WTC11 (cell line): ENCODE results near the gene AHRR. TPM values are rescaled to one million over a fixed set of nuclear protein-coding genes. Genes with fewer than 3 reads are reported as not detected.
"Not testable (repeated sequence)": the region's sequence is repeated elsewhere in the genome, so short reads cannot be mapped to it uniquely, and the experiment has no call there.

ENCODE experiments used
- ATAC-seq: fragments of 200-7000 bp; cut with Tn5 transposase; 2 replicates; pipeline ENCODE4 v1.10.0; 2021; ENCODE audit warnings: mild to moderate bottlenecking, moderate library complexity
- CTCF ChIA-PET: fragments of 300-600 bp; sonication (Branson Sonifier 250); formaldehyde crosslinking; loops from one replicate; lab custom pipeline; 2021; ENCODE audit warnings: antibody characterized with exemption; lab: Charles Lee
- POLR2A ChIA-PET: fragments of 350-600 bp; sonication (Branson Sonifier 250); formaldehyde crosslinking; loops from one replicate; lab custom pipeline; 2021; ENCODE audit warnings: antibody characterized with exemption; lab: Charles Lee
- DNase-seq: peaks from one replicate; pipeline ENCODE4 v3.0.0; 2021; ENCODE audit warnings: low spot score
- H3K27ac Mint-ChIP-seq: 2 replicates; pipeline ENCODE4 v1.8.0; 2021; ENCODE audit warnings: mixed read lengths
- H3K27me3 Mint-ChIP-seq: 2 replicates; pipeline ENCODE4 v1.8.0; 2021; ENCODE audit warnings: low read depth, mild to moderate bottlenecking, moderate library complexity, mixed read lengths
- H3K36me3 Mint-ChIP-seq: 2 replicates; pipeline ENCODE4 v1.8.0; 2021; ENCODE audit warnings: mixed read lengths
- H3K4me1 Mint-ChIP-seq: 2 replicates; pipeline ENCODE4 v1.8.0; 2022; ENCODE audit warnings: mixed read lengths
- H3K4me3 Mint-ChIP-seq: 2 replicates; pipeline ENCODE4 v1.8.0; 2021; ENCODE audit warnings: mild to moderate bottlenecking, moderate library complexity, mixed read lengths
- H3K9me3 Mint-ChIP-seq: 2 replicates; pipeline ENCODE4 v1.8.0; 2021; ENCODE audit warnings: mixed read lengths
- ERG ChIP-seq: fragments of 250-450 bp; sonication (Bioruptor Pico); IDR thresholded peaks from 2 replicates; pipeline ENCODE4 v1.8.0; 2021; ENCODE audit warnings: mild to moderate bottlenecking
- HMGXB4 ChIP-seq: sonication (generic); formaldehyde crosslinking; IDR thresholded peaks from 2 replicates; pipeline ENCODE4 v1.8.1; 2023; ENCODE audit warnings: mild to moderate bottlenecking, moderate library complexity, missing genetic modification reagents
- MAX ChIP-seq: sonication (generic); formaldehyde crosslinking; IDR thresholded peaks from 2 replicates; pipeline ENCODE4 v1.8.0; 2022; ENCODE audit warnings: mild to moderate bottlenecking, missing genetic modification reagents
- NFE2L1 ChIP-seq: sonication (generic); formaldehyde crosslinking; IDR thresholded peaks from 2 replicates; pipeline ENCODE4 v1.8.1; 2023; ENCODE audit warnings: missing genetic modification reagents
- ZBTB21 ChIP-seq: sonication (generic); formaldehyde crosslinking; IDR thresholded peaks from 2 replicates; pipeline ENCODE4 v1.8.1; 2023; ENCODE audit warnings: mild to moderate bottlenecking, missing genetic modification reagents, borderline replicate concordance
- ZNF121 ChIP-seq: sonication (generic); formaldehyde crosslinking; IDR thresholded peaks from 2 replicates; pipeline ENCODE4 v1.8.0; 2023; ENCODE audit warnings: missing genetic modification reagents
- ZNF138 ChIP-seq: sonication (generic); formaldehyde crosslinking; conservative IDR thresholded peaks from 2 replicates; pipeline ENCODE4 v1.8.1; 2022; ENCODE audit warnings: mild to moderate bottlenecking, moderate library complexity, missing genetic modification reagents
- ZNF263 ChIP-seq: sonication (generic); formaldehyde crosslinking; IDR thresholded peaks from 2 replicates; pipeline ENCODE4 v1.8.1; 2022; ENCODE audit warnings: low read depth, mild to moderate bottlenecking, moderate library complexity, missing genetic modification reagents
- ZNF281 ChIP-seq: sonication (generic); formaldehyde crosslinking; IDR thresholded peaks from 2 replicates; pipeline ENCODE4 v1.8.0; 2023; ENCODE audit warnings: mild to moderate bottlenecking, missing genetic modification reagents
- ZNF423 ChIP-seq: fragments of 250-450 bp; sonication (Bioruptor Pico); IDR thresholded peaks from 2 replicates; pipeline ENCODE4 v2.1.2; 2022; ENCODE audit warnings: mild to moderate bottlenecking, moderate library complexity
- ZNF512 ChIP-seq: sonication (generic); formaldehyde crosslinking; IDR thresholded peaks from 2 replicates; pipeline ENCODE4 v1.8.1; 2022; ENCODE audit warnings: missing genetic modification reagents, borderline replicate concordance
- total RNA-seq: library from RNA; stranded (reverse); gene quantifications from 3 replicates; pipeline ENCODE4 v1.2.3, GENCODE V29; 2021

Gene AHRR
- total RNA-seq, 1 experiment from 2014 or later, result 4.5 TPM

- ATAC-seq, POLR2A ChIA-PET, H3K4me3 Mint-ChIP-seq, H3K9me3 Mint-ChIP-seq, CTCF ChIA-PET, DNase-seq, H3K27ac Mint-ChIP-seq, H3K27me3 Mint-ChIP-seq: not testable (repeated sequence)
- Mint-ChIP-seq H3K4me1 (peaks cover 31% of the 10 kb centered on the region), H3K36me3 (peaks cover 25% of the 10 kb centered on the region)
Measured at GRCh38 chr5:294788-295187, 26.7 kb upstream of the AHRR start.

GRCh38 chr5:296207-296606 lies 25.3 kb upstream of the AHRR start:
- Mint-ChIP-seq H3K4me1 (peaks cover 37% of the 10 kb centered on the region), H3K36me3 (peaks cover 23% of the 10 kb centered on the region), H3K27ac (peak overlapping the region; percentile 67)
- H3K27me3 Mint-ChIP-seq, CTCF ChIA-PET, H3K9me3 Mint-ChIP-seq, DNase-seq, POLR2A ChIA-PET, H3K4me3 Mint-ChIP-seq, ATAC-seq: not testable (repeated sequence)

GRCh38 chr5:296954-297353 lies 24.6 kb upstream of the AHRR start:
- CTCF ChIA-PET, POLR2A ChIA-PET, DNase-seq, ATAC-seq, H3K4me3 Mint-ChIP-seq, H3K27me3 Mint-ChIP-seq, H3K9me3 Mint-ChIP-seq: not testable (repeated sequence)
- peaks cover 45% of the 10 kb centered on the region for H3K4me1 Mint-ChIP-seq
- H3K36me3 Mint-ChIP-seq, result peaks cover 15% of the 10 kb centered on the region
- H3K27ac Mint-ChIP-seq, result peak overlapping the region; percentile 49; the same call in 1 of the 2 replicates

- CTCF ChIA-PET, H3K27me3 Mint-ChIP-seq, DNase-seq, H3K9me3 Mint-ChIP-seq, POLR2A ChIA-PET: not testable (repeated sequence)
- Mint-ChIP-seq H3K27ac (peak overlapping the region; percentile 92), H3K4me1 (peaks cover 50% of the 10 kb centered on the region), H3K36me3 (peaks cover 10% of the 10 kb centered on the region), H3K4me3 (peak overlapping the region; percentile 29; the same call in 1 of the 2 replicates)
- peak; percentile 25; the same call in 1 of the 2 replicates for ATAC-seq
Measured at GRCh38 chr5:297448-297847, 24.1 kb upstream of the AHRR start.

- TF ChIP-seq ZNF423 (CRISPR knock-in tag), result peak; percentile 54; the same call in 1 of the 2 replicates
- CTCF ChIA-PET, result interaction anchor here (1.0 to 1.4 kb wide), 2 partner anchors 11 to 80 kb away, joined by 4 read pairs; partner anchors contain the start of gene SDHA
- H3K9me3 Mint-ChIP-seq, H3K27me3 Mint-ChIP-seq, H3K4me3 Mint-ChIP-seq, DNase-seq, POLR2A ChIA-PET, H3K36me3 Mint-ChIP-seq: not testable (repeated sequence)
- Mint-ChIP-seq H3K27ac (peak overlapping the region; percentile 70), H3K4me1 (peaks cover 57% of the 10 kb centered on the region)
- peak; percentile 62 for ATAC-seq
Measured at GRCh38 chr5:297991-298736, 23.4 kb upstream of the AHRR start.

GRCh38 chr5:298737-299125 lies 22.8 kb upstream of the AHRR start:
- DNase-seq (no peak), ATAC-seq (no peak)
- ChIA-PET POLR2A (interaction anchor here (0.5 kb wide), 1 partner anchor 195 kb away, joined by 3 read pairs; no protein-coding TSS in a partner anchor), CTCF (interaction anchor here (0.7 to 1.4 kb wide), 3 partner anchors 10 to 80 kb away, joined by 3 to 4 read pairs (median 4); partner anchors contain the start of gene SDHA)
- Mint-ChIP-seq H3K27me3 (no peaks in the 10 kb centered on the region), H3K4me3 (no peak overlapping the region), H3K9me3 (no peaks in the 10 kb centered on the region), H3K27ac (no peak overlapping the region), H3K4me1 (peaks cover 62% of the 10 kb centered on the region), H3K36me3 (0 out of 2 replicates have a peak, but pooled peaks cover 3% of the 10 kb centered on the region)
- TF ChIP-seq HMGXB4 (CRISPR knock-in tag) (no peak), ZNF512 (CRISPR knock-in tag) (no peak), ERG (no peak), ZNF121 (CRISPR knock-in tag) (no peak), NFE2L1 (CRISPR knock-in tag) (no peak), MAX (CRISPR knock-in tag) (no peak), ZBTB21 (CRISPR knock-in tag) (no peak), ZNF281 (CRISPR knock-in tag) (no peak), ZNF138 (CRISPR knock-in tag) (no peak), ZNF263 (CRISPR knock-in tag) (no peak)
